ENCODE measurements around the gene DAPL1. TPM values are rescaled to one million over a fixed set of nuclear protein-coding genes. Genes with fewer than 3 reads are reported as not detected.
"Not testable (repeated sequence)": the region's sequence is repeated elsewhere in the genome, so short reads cannot be mapped to it uniquely, and the experiment has no call there.

Gene DAPL1
- total RNA-seq, 1 donor from 2014 or later, result not detected

DNA sequence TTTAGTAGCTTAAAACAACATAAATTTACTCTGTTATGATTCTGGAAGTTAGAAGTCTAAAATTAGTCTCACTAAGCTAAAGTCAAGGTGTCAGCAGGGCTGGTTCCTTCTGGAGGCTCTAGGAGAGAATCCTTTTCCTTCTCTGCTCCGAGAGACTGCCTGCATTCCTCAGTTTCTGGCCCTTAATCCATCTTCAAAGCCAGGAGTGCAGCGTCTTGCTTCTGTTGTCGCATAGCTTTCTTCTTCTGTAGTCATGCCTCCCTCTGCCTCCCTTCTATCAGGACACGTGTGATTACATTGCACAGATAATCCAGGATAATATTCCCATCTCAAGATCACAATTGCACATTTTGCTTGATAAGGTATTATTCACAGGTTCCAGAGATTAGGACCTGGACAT lies 35.1 kb downstream of the DAPL1 start:
- no peaks in the 10 kb centered on the region for H3K27me3 ChIP-seq (ENCODE audit: control insufficient read depth in 3 of 3, insufficient read depth in 3 of 3, low read length in 3 of 3)
- no peak overlapping the region for H3K9ac ChIP-seq (ENCODE audit: low read depth in 1 of 3, low read length in 3 of 3)
- no peak overlapping the region for H3K27ac ChIP-seq (ENCODE audit: low read depth, low read length)
- peaks cover 0 to 2% (median 0%) of the 10 kb centered on the region in 3 donors for H3K4me1 ChIP-seq (ENCODE audit: control insufficient read depth in 3 of 3, insufficient read depth in 3 of 3, low read length in 3 of 3)
- no peak overlapping the region for H3K4me3 ChIP-seq (ENCODE audit: low read length in 3 of 3)
- H3K36me3 ChIP-seq (ENCODE audit: control insufficient read depth in 3 of 3, insufficient read depth in 3 of 3, low read length in 3 of 3), result no peaks in the 10 kb centered on the region
- no peaks in the 10 kb centered on the region for H3K9me3 ChIP-seq (ENCODE audit: control insufficient read depth in 3 of 3, low read length in 3 of 3)

DNA sequence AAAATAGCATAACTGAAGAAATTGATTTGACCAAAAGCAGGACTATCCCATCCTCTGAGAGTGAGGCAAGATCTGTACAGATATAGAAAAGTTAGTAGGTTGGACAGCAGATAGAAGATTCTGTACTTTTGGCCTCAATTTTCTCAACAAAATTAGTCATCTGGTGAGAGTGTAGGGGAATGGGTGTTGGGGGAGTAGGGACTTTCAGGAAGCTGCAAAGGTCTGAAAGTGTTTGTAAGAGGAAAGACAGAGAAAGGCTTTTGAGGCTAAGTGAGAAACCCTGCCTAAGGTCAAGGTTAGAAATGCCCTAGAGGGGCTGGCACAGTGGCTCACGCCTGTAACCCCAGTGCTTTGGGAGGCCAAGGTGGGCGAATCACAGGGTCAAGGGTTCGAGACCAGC lies 40.3 kb downstream of the DAPL1 start:
- Histone ChIP-seq H3K9me3 (ENCODE audit: control insufficient read depth in 3 of 3, low read length in 3 of 3) (no peaks in the 10 kb centered on the region), H3K9ac (ENCODE audit: low read depth in 1 of 3, low read length in 3 of 3) (no peak overlapping the region), H3K27ac (ENCODE audit: low read depth, low read length) (no peak overlapping the region), H3K4me3 (ENCODE audit: low read length in 3 of 3) (no peak overlapping the region), H3K4me1 (ENCODE audit: control insufficient read depth in 3 of 3, insufficient read depth in 3 of 3, low read length in 3 of 3) (no peaks in the 10 kb centered on the region), H3K36me3 (ENCODE audit: control insufficient read depth in 3 of 3, insufficient read depth in 3 of 3, low read length in 3 of 3) (no peaks in the 10 kb centered on the region), H3K27me3 (ENCODE audit: control insufficient read depth in 3 of 3, insufficient read depth in 3 of 3, low read length in 3 of 3) (no peaks in the 10 kb centered on the region)

DNA sequence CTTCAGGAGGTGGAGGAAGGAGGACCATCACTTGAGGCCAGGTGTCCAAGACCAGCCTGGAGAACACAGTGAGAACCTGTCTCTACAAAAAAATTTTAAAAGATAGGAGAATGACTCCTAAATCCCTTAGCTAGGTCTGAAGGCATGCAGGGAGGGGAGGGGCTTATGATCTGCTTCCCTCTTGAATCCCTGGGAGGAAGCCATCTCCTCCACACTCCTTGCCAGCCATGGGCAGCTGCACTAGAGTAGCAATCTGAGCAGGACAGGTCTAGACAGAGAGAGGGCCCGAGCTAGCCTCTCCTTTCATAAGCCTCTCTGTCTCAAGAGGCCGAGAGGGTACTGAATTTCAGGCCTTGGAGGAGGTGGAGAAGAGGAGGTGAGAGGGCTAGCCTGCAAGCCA lies 42.5 kb downstream of the DAPL1 start:
- H3K4me1 ChIP-seq (ENCODE audit: control insufficient read depth in 3 of 3, insufficient read depth in 3 of 3, low read length in 3 of 3), result no peaks in the 10 kb centered on the region
- no peaks in the 10 kb centered on the region for H3K27me3 ChIP-seq (ENCODE audit: control insufficient read depth in 3 of 3, insufficient read depth in 3 of 3, low read length in 3 of 3)
- H3K9me3 ChIP-seq (ENCODE audit: control insufficient read depth in 3 of 3, low read length in 3 of 3), result no peaks in the 10 kb centered on the region
- H3K27ac ChIP-seq (ENCODE audit: low read depth, low read length), result no peak overlapping the region
- no peak overlapping the region for H3K4me3 ChIP-seq (ENCODE audit: low read length in 3 of 3)
- no peak overlapping the region for H3K9ac ChIP-seq (ENCODE audit: low read depth in 1 of 3, low read length in 3 of 3)
- H3K36me3 ChIP-seq (ENCODE audit: control insufficient read depth in 3 of 3, insufficient read depth in 3 of 3, low read length in 3 of 3), result no peaks in the 10 kb centered on the region

DNA sequence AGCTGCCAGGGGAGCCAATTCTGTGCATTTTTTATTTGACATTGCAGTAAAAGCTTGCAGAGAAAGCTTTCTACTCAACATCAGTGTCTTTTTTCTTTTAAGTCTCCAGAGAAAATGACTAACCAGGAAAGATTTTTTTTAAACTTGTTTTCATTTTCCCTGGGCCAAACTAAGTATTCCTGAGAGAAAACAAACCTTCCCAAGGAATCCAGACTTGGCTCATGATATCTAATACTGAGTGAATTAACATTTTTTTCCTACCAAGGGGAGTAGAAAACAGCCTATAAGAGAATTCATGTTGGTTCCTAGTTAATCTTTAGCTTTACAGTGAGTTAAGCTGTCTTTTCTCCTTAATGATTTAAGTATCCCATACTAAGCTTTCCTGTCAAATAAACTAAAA lies 46.7 kb downstream of the DAPL1 start:
- H3K4me1 ChIP-seq (ENCODE audit: control insufficient read depth in 3 of 3, insufficient read depth in 3 of 3, low read length in 3 of 3), result peaks cover 0 to 5% (median 0%) of the 10 kb centered on the region in 3 donors
- no peaks in the 10 kb centered on the region for H3K9me3 ChIP-seq (ENCODE audit: control insufficient read depth in 3 of 3, low read length in 3 of 3)
- no peak overlapping the region for H3K27ac ChIP-seq (ENCODE audit: low read depth, low read length)
- H3K4me3 ChIP-seq (ENCODE audit: low read length in 3 of 3), result no peak overlapping the region
- H3K9ac ChIP-seq (ENCODE audit: low read depth in 1 of 3, low read length in 3 of 3), result no peak overlapping the region
- no peaks in the 10 kb centered on the region for H3K27me3 ChIP-seq (ENCODE audit: control insufficient read depth in 3 of 3, insufficient read depth in 3 of 3, low read length in 3 of 3)
- no peaks in the 10 kb centered on the region for H3K36me3 ChIP-seq (ENCODE audit: control insufficient read depth in 3 of 3, insufficient read depth in 3 of 3, low read length in 3 of 3)

DNA sequence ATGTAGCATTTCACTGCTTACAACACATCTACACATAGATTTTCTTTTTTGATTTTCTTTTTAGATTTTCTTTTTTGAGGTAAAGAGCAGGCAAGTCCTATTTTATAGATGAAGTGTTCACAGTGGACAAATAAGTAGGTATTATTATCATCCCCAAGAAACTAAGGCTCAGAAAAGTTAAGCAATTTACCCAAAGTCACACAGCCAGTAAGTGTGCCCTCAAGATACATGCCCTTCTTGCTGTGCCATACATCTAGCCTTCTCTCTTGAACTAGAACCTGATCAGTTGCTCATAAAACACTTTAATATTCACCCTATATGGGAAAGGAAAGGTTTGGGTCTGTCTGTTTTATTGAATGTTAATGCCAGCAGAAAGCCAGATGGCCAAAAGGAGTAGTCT lies 50.3 kb downstream of the DAPL1 start:
- no peaks in the 10 kb centered on the region for H3K9me3 ChIP-seq (ENCODE audit: control insufficient read depth in 3 of 3, low read length in 3 of 3)
- no peaks in the 10 kb centered on the region for H3K36me3 ChIP-seq (ENCODE audit: control insufficient read depth in 3 of 3, insufficient read depth in 3 of 3, low read length in 3 of 3)
- H3K4me3 ChIP-seq (ENCODE audit: low read length in 3 of 3), result no peak overlapping the region
- H3K27me3 ChIP-seq (ENCODE audit: control insufficient read depth in 3 of 3, insufficient read depth in 3 of 3, low read length in 3 of 3), result no peaks in the 10 kb centered on the region
- no peak overlapping the region for H3K9ac ChIP-seq (ENCODE audit: low read depth in 1 of 3, low read length in 3 of 3)
- peaks cover 0 to 5% (median 0%) of the 10 kb centered on the region in 3 donors for H3K4me1 ChIP-seq (ENCODE audit: control insufficient read depth in 3 of 3, insufficient read depth in 3 of 3, low read length in 3 of 3)
- no peak overlapping the region for H3K27ac ChIP-seq (ENCODE audit: low read depth, low read length)

DNA sequence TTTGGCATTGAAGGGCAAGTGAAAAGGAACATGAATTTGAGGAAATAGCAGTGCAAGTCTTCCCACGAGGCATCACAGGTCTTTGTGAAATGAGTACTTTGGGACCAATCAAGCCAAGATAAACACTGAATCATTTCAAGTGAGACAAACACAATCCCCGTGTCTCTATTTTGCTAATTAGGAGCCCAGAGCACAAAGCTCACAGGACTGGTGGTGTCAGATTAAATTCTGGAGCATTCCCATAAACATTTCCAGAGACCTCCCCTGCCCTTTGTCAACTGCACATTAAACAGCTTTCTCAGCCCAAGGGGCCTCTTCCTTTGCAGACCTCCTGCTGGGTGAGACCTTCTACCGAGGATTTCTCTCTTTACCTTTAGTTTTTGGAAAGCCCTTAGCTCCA lies 50.7 kb downstream of the DAPL1 start:
- H3K9ac ChIP-seq (ENCODE audit: low read depth in 1 of 3, low read length in 3 of 3), result no peak overlapping the region
- no peak overlapping the region for H3K4me3 ChIP-seq (ENCODE audit: low read length in 3 of 3)
- H3K27me3 ChIP-seq (ENCODE audit: control insufficient read depth in 3 of 3, insufficient read depth in 3 of 3, low read length in 3 of 3), result no peaks in the 10 kb centered on the region
- H3K27ac ChIP-seq (ENCODE audit: low read depth, low read length), result no peak overlapping the region
- H3K4me1 ChIP-seq (ENCODE audit: control insufficient read depth in 3 of 3, insufficient read depth in 3 of 3, low read length in 3 of 3), result peaks cover 0 to 5% (median 0%) of the 10 kb centered on the region in 3 donors
- no peaks in the 10 kb centered on the region for H3K9me3 ChIP-seq (ENCODE audit: control insufficient read depth in 3 of 3, low read length in 3 of 3)
- H3K36me3 ChIP-seq (ENCODE audit: control insufficient read depth in 3 of 3, insufficient read depth in 3 of 3, low read length in 3 of 3), result no peaks in the 10 kb centered on the region

DNA sequence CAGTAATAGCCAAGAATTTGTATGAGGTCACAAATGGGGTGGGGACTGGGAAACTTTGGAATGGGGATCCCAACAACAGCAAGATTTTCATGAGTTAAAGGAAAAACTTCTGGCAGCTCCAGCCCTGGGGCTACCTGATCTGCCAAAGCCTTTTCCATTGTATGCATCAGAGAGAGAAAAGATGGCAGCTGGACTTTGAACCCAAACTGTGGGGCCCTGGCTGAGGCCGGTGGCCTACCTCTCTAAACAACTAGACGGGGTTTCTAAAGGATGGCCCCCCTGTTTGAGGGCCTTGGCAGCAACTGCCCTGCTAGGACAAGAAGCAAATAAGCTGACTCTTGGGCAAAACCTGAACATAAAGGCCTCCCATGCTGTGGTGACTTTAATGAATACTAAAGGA lies 52.4 kb downstream of the DAPL1 start:
- H3K36me3 ChIP-seq (ENCODE audit: control insufficient read depth in 3 of 3, insufficient read depth in 3 of 3, low read length in 3 of 3); H3K4me3 ChIP-seq (ENCODE audit: low read length in 3 of 3): not testable (repeated sequence)

DNA sequence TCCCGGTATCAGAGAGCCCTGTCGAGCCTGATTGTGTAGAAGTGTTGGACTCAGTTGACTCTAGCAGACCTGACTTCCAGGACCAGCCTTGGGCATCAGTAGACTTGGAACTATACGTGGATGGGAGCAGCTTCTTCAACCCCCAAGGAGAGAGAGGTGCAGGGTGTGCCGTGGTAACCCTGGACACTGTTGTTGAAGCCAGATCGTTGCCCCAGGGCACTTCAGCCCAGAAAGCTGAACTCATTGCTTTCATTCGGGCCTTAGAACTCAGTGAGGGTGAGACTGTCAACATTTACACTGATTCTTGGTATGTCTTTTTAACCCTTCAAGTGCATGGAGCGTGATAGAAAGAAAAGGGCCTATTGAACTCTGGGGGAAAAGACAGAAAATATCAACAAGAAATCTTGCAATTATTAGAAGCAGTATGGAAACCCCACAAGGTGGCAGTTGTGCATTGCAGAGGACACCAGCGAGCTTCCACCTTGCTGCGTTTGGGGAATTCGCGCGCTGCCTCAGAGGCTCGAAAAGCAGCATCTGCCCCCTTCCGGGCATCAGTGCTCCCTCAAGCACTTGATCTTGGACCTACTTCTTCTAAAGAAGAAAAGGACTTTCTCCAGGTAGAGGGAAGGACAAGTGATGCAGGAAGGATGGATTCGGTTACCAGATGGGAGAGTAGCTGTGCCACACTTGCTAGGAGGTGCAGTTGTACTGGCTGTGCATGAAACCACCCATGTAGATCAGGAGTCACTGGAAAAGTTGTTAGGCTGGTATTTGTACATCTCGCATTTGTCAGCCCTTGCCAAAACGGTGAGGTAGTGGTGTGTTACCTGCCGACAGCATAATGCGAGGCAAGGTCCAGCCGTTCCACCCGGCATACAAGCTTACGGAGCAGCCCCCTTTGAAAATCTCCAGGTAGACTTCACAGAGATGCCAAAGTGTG lies 53.2 kb downstream of the DAPL1 start:
- H3K9ac ChIP-seq (ENCODE audit: low read depth in 1 of 3, low read length in 3 of 3); H3K9me3 ChIP-seq (ENCODE audit: control insufficient read depth in 3 of 3, low read length in 3 of 3); H3K27me3 ChIP-seq (ENCODE audit: control insufficient read depth in 3 of 3, insufficient read depth in 3 of 3, low read length in 3 of 3); H3K36me3 ChIP-seq (ENCODE audit: control insufficient read depth in 3 of 3, insufficient read depth in 3 of 3, low read length in 3 of 3); H3K4me3 ChIP-seq (ENCODE audit: low read length in 3 of 3); H3K4me1 ChIP-seq (ENCODE audit: control insufficient read depth in 3 of 3, insufficient read depth in 3 of 3, low read length in 3 of 3); H3K27ac ChIP-seq (ENCODE audit: low read depth, low read length): not testable (repeated sequence)

More for the DNA sequence above, 52.4 kb downstream of the DAPL1 start:
- not testable (repeated sequence) for H3K27ac ChIP-seq (ENCODE audit: low read depth, low read length); H3K9ac ChIP-seq (ENCODE audit: low read depth in 1 of 3, low read length in 3 of 3); H3K4me1 ChIP-seq (ENCODE audit: control insufficient read depth in 3 of 3, insufficient read depth in 3 of 3, low read length in 3 of 3); H3K27me3 ChIP-seq (ENCODE audit: control insufficient read depth in 3 of 3, insufficient read depth in 3 of 3, low read length in 3 of 3); H3K9me3 ChIP-seq (ENCODE audit: control insufficient read depth in 3 of 3, low read length in 3 of 3)

DNA sequence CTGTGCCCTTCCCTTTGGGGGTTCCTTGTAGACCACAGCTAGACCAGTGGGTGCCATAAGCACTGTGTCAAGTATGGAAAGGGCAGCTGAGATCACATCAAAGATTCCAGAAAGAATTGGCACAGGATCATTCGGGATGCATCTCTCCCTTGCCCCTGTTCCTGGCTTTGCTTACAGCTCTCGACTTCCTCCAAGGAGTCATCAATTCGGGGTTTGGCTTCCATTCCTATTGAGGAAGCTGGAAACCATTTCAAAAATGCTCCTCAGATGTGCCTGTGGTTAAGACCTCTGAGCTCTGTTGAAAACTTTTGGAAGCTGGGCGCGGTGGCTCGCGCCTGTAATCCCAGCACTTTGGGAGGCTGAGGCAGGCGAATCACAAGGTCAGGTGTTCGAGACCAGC lies 65.1 kb downstream of the DAPL1 start:
- not testable (repeated sequence) for H3K4me1 ChIP-seq (ENCODE audit: control insufficient read depth in 3 of 3, insufficient read depth in 3 of 3, low read length in 3 of 3); H3K36me3 ChIP-seq (ENCODE audit: control insufficient read depth in 3 of 3, insufficient read depth in 3 of 3, low read length in 3 of 3); H3K9me3 ChIP-seq (ENCODE audit: control insufficient read depth in 3 of 3, low read length in 3 of 3); H3K9ac ChIP-seq (ENCODE audit: low read depth in 1 of 3, low read length in 3 of 3); H3K27me3 ChIP-seq (ENCODE audit: control insufficient read depth in 3 of 3, insufficient read depth in 3 of 3, low read length in 3 of 3); H3K4me3 ChIP-seq (ENCODE audit: low read length in 3 of 3); H3K27ac ChIP-seq (ENCODE audit: low read depth, low read length)

DNA sequence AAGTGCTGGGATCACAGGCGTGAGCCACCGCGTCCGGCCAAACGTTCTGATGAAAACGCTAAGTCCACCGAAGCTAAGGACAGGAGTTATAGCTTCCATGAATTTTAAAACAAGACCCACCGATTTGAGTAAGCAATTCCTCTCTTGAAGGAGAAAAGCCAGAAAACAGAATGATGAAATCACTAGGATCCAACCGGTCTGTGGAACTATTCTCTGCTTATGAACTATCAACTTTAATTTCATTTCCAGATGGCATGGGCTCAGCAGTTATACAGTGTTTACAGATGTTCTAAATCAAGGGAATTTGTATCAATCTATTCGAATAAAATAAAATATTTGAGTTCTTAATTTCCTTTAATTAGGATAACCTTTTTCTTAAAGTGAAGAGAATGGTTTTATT lies 66.5 kb downstream of the DAPL1 start:
- H3K4me1 ChIP-seq (ENCODE audit: control insufficient read depth in 3 of 3, insufficient read depth in 3 of 3, low read length in 3 of 3); H3K4me3 ChIP-seq (ENCODE audit: low read length in 3 of 3); H3K9ac ChIP-seq (ENCODE audit: low read depth in 1 of 3, low read length in 3 of 3); H3K36me3 ChIP-seq (ENCODE audit: control insufficient read depth in 3 of 3, insufficient read depth in 3 of 3, low read length in 3 of 3); H3K9me3 ChIP-seq (ENCODE audit: control insufficient read depth in 3 of 3, low read length in 3 of 3); H3K27ac ChIP-seq (ENCODE audit: low read depth, low read length); H3K27me3 ChIP-seq (ENCODE audit: control insufficient read depth in 3 of 3, insufficient read depth in 3 of 3, low read length in 3 of 3): not testable (repeated sequence)

Data from skeletal muscle tissue (tissue), 4 donors.